A673 (cell line): ENCODE results near the gene TEAD3.

Experiments used
- CTCF ChIP-seq: fragments of 300-800, 200-600 bp; sonication (generic); conservative IDR thresholded peaks from 2 replicates; pipeline ENCODE4 v1.5.1; 2017; ENCODE audit warnings: low read depth, mild to moderate bottlenecking, antibody characterized with exemption, low read length, moderate library complexity, mixed read lengths
- EZH2 ChIP-seq: fragments of 200-600 bp; sonication (generic); IDR thresholded peaks from 2 replicates; pipeline ENCODE4 v1.6.1; 2017; ENCODE audit warnings: borderline replicate concordance, low read depth, mild to moderate bottlenecking, mixed read lengths, antibody characterized with exemption, low read length; ENCODE audit not compliant: poor library complexity, severe bottlenecking

GRCh38 chr6:35484921-35485392 lies 11.9 kb downstream of the TEAD3 start:
- TF ChIP-seq CTCF (no peak), EZH2 (no peak)
